Skeletal muscle cell (primary cell): Measurements from ENCODE around the gene TSEN54.

ENCODE experiments used
- DNase-seq: peaks from one replicate; pipeline ENCODE4 v3.0.0-alpha.2; 2010; ENCODE audit warnings: low read depth
- H3K4me3 ChIP-seq: 2 replicates; pipeline ENCODE4 v1.5.1; 2011; ENCODE audit warnings: low read depth, mild to moderate bottlenecking, control low read depth, low read length, moderate library complexity

The TSEN54 gene

DNA sequence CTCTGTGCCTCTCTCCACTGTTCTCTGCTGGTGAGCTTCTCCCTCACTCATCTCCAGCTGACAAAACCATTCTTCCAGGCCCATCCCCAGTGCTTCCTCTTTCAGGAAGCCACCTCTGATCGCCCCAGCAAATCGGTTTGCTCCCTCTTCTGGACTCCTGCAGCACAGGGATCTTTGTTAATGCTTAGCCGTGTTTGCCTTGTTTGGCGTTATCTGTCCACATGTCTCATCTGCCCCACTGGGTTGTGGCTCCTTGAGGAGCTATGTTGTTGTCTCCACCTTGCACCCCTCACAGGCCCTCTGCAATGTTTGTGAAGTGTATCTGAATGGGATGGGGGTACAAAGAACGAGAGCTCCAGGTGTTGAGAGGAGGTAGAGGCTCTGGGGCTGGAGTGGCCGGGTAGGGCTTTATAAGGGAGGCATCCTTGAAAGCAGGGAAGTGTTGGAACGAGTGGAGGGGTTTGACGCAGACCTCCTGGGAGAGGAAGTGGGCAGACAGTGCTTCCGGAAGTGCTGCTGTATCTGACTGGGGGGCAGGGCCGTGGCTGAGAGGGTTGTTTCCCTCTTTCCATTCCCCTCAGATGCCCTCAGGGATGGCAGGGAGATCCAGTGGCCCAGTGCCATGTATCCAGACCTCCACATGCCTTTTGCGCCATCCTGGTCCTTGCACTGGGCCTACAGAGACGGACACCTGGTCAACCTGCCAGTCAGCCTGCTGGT is 28.8 kb upstream of the TSEN54 start:
- no peak overlapping the region for H3K4me3 ChIP-seq
- no peak for DNase-seq

- no peak for DNase-seq
- H3K4me3 ChIP-seq, result no peak overlapping the region
These were observed 27.4 kb upstream of the TSEN54 start for GRCh38 chr17:75488693-75489510.

DNA sequence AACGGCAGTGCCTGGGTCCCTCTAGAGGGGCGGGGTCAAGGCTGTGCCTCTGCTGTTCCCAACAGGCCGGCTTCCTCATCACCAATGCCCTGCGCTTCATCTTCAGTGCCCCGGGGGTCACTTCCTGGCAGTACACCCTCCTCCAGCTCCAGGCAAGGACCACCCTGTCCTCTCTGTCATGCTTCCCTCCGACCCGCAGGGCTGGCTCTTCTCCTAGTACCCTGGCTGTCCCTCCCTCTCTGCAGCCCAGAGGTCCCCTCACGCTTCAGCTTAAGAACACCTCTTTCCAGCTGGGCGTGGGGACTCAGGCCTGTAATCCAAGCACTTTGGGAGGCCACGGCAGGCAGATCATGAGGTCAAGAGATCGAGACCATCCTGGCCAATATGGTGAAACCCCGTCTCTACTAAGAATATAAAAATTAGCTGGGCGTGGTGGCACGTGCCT is 26.8 kb upstream of the TSEN54 start:
- no peak for DNase-seq
- no peak overlapping the region for H3K4me3 ChIP-seq

GRCh38 chr17:75490173-75490743 is 26.1 kb upstream of the TSEN54 start:
- DNase-seq, result no peak
- no peak overlapping the region for H3K4me3 ChIP-seq

DNA sequence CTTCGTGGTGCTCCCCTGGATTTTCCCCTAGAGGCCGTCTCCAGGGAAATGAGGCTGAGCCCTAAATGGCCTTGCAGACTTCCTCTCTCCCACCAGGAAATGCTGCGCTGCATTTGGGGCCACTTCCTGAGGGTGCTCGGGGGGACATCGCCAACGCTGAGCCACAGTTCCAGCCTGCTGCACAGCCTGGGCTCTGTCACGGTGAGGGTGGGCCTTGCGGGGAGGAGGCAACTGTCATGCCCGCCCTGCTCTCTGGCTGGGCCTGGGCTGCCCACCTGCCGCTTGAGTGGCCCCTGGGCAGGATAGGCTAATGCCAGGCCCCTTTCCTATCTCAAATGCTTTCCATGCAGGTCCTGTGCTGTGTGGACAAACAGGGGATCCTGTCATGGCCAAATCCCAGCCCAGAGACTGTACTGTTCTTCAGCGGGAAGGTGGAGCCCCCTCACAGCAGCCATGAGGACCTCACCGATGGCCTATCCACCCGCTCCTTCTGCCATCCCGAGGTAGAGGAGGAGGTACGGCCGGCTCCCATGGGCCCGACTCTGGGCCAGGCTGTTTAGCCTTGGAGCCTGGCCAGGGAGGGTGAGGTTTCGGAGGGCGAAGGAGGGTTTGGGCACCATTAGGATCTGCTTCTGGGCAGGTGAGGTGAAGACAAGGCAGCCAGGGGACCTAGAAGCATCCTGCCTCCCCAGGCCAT is 25.2 kb upstream of the TSEN54 start:
- no peak overlapping the region for H3K4me3 ChIP-seq
- no peak for DNase-seq

DNA sequence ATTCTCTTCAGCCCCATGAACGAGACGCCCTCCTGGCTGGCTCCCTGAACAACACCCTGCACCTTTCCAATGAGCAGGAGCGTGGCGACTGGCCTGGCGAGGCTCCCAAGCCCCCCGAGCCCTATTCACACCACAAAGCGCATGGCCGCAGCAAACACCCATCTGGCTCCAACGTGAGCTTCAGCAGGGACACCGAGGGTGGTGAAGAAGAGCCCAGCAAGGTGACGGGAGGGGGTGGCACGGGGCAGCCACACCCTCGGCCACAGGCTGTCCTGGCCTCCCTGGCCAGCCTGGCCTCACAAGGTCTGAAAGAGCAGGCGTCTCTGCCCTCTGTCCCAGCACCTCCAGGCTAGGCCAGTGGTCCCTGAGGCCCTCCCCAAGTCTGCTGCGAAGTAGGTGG is 24.6 kb upstream of the TSEN54 start:
- DNase-seq, result no peak

DNA sequence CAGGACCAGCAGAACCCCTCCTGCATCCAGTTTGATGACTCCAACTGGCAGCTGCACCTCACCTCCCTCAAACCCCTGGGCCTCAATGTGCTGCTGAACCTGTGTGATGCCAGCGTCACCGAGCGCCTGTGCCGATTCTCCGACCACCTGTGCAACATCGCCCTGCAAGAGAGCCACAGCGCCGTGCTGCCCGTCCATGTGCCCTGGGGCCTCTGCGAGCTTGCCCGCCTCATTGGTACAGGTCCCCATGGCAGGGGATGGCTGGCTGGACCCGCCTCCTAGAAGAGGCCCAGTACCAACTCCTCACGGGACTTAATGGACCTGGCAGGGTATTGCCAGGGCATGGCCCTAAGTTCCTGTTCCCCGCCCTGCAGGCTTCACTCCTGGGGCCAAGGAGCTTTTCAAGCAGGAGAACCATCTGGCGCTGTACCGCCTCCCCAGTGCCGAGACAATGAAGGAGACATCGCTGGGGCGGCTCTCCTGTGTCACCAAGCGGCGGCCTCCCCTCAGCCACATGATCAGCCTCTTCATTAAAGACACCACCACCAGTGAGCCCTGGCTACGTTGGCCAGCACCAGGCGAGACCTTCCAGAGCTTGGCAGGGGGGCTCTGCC is 23.7 kb upstream of the TSEN54 start:
- H3K4me3 ChIP-seq, result no peak overlapping the region

More for the DNA sequence above, 24.6 kb upstream of the TSEN54 start:
- H3K4me3 ChIP-seq, result no peak overlapping the region

DNA sequence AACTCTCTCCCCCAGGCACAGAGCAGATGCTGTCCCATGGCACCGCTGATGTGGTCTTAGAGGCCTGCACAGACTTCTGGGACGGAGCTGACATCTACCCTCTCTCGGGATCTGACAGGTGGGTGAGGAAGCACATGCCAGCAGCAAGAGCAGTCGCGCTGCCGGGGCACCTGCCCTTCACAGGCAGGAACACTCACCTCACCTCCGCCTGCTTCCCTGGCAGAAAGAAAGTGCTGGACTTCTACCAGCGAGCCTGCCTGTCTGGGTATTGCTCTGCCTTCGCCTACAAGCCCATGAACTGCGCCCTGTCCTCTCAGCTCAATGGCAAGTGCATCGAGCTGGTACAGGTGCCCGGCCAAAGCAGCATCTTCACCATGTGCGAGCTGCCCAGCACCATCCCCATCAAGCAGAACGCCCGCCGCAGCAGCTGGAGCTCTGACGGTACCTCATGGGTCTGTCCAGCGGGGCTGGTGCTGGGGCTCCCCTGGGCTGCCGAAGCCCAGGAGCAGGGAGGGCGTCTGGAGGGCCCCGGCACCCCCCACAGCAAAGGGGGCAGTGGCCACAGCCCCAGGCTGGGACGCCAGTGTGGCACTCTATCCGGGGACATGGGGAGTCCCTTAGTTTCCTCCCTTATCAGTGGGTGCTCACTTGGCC is 22.7 kb upstream of the TSEN54 start:
- no peak overlapping the region for H3K4me3 ChIP-seq
- no peak for DNase-seq

More for the DNA sequence above, 23.7 kb upstream of the TSEN54 start:
- DNase-seq, result no peak

DNA sequence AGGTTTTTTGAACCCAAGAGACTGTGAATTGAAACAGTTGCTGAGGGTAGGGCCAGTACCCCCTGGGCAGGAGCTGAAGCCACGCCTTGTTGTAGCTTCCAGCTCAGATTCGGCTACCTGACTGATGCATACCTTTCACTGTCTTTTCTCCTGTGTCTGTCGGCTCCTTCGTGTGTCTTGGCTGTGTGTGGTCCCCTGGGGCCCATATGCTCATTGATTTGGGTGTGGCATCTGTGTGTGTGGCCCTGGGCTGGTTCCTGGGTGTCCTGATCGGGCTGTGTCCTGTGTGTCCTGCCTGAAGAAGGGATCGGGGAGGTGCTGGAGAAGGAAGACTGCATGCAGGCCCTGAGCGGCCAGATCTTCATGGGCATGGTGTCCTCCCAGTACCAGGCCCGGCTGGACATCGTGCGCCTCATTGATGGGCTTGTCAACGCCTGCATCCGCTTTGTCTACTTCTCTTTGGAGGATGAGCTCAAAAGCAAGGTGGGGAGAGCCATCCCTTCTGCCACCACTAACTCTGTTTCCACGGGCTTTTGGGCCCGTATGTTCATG is 21.9 kb upstream of the TSEN54 start:
- no peak overlapping the region for H3K4me3 ChIP-seq
- no peak for DNase-seq

GRCh38 chr17:75496005-75496404 is 20.3 kb upstream of the TSEN54 start:
- no peak for DNase-seq
- no peak overlapping the region for H3K4me3 ChIP-seq

- H3K4me3 ChIP-seq, result no peak overlapping the region
- DNase-seq, result no peak
These were observed 18.1 kb upstream of the TSEN54 start for GRCh38 chr17:75498039-75498725.

DNA sequence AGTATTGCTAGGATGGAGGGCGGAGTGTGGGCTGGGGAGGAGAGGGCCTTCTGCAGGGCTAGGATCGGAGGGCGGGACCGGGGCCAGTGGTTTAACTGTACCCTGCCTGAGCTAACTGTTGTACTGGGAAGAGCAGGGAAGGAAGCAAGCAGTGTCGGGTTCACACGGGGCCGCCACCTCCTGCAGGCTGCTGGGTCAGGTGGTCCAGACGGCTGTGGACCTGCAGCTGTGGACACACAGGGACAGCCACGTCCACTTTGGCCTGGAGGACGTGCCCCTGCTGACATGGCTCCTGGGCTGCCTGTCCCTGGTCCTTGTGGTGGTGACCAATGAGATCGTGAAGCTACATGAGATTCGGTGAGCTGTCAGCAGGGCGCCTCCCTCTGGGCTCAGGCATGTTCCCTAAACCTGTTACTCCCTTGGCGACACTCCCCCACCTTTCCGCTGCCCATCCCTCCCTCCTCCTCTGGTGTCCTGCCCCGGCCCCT is 17.6 kb upstream of the TSEN54 start:
- H3K4me3 ChIP-seq, result no peak overlapping the region
- no peak for DNase-seq

DNA sequence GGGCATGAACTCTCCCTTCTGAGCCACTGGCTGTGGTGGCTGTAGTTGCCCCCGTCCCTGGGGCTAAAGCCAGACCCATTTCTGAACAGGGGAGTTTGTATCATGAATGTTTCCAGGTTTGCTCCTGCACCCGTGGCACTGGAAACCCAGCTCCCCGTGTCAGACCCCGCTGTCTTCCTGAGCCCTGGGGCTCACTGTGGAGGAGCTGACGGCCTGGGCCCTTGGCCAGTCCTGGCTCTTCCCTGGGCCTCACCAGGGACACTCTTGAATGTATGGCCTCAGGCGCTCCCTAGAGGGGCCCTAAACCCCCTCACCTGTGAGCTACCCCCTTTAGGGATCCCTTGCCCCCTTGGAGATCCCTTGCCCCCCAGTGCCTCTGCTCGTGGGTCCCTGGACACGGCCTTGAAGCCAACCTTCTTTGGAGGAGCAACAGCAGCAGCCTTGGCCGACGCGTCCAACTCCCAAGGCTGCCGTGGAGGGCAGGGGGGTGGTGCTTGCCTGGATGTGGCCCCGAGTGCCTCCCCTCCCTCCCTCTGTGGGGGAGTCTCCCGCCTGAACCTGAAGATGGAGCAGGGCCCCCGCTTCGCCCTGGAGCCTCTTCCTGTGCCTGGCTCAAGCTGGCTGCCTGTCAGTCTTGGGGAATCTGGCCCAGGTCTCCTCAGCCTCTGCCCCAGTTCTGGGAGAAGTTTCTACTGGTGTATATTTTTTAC is 16.9 kb upstream of the TSEN54 start:
- no peak for DNase-seq
- H3K4me3 ChIP-seq, result no peak overlapping the region

DNA sequence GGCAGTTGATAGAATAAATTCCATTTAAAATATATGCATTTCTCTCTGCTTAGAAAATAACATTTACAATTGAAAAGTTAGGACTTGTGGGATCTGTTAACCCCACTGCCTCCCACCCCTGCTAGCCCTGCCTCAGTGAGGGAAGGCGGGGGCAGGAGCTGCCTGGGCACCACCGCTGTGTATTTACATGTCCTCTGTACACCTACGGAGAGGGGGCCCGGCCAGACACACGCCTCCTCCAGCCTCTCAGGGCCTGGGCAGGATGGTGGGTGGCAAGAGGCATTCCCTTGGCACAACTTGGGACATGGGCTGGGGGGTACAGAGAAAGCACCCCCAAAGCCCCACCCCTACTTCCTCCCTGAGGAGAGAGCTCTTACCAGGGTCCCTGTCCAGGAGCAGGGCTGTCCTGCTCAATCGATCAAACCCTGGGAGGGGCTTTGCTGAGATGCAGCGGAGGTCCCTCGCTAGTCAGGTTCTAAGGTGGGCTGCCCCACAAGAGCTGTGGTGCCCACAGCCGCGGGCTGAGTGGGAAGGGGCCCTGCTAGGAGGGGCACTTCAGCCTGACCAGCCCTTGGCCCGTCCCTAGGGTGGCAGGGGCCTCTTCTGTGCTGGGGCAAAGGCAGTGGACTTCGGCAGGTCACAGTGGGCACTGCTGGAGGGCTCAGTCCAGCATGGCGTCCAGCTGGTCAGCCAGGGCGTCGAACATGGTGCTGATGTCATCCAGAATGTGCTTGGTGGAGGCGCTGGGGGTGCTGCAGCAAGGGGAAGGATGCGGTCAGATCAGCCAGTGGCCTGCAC is 15.7 kb upstream of the TSEN54 start:
- no peak for DNase-seq

GRCh38 chr17:75501378-75502071 is 14.8 kb upstream of the TSEN54 start:
- DNase-seq, result no peak
- no peak overlapping the region for H3K4me3 ChIP-seq

More for the DNA sequence above, 15.7 kb upstream of the TSEN54 start:
- H3K4me3 ChIP-seq, result no peak overlapping the region

DNA sequence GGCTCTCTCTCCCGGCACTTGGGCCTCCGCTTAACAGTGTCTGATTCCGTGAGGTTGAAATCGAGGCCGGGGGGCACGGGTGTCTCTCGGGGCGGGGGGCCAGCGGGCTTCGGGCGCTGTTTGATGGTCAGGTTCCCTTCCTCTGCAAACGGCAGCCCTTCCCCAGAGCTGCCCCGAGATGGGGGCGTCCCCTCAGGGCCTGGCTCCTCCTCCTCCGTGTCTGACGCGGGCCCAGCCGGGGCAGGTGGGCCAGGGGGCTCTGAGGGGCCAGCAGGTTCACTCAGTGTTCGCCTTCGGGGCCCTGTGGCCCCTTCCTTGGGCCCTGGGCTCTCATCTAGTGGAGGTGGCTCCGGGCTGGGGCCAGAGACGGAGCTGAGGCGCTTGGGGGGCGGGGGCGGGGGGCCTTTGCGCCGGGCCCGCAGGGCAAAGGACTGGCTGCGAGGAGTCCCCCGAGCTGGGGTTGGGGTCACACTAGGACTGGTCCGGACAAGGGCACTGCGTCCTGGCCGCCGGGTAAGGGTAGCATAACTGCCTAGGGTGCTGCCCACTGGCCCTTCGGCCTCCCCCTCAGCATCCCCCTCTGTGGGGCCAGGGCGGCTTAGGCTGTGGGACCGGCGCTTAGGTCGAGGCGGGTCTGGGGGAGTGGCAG is 14.1 kb upstream of the TSEN54 start:
- no peak for DNase-seq
- H3K4me3 ChIP-seq, result no peak overlapping the region
